Caco-2 (cell line): ENCODE results near the gene SEMA6D. TPM values are rescaled to one million over a fixed set of nuclear protein-coding genes. Genes with fewer than 3 reads are reported as not detected.

Experiments used
- BruUV-seq: library from RNA; stranded (reverse); fragments of 400-500 nt; replicated peaks from 2 replicates; lab custom pipeline; 2021; lab: Mats Ljungman, UMichigan
- CTCF ChIA-PET: fragments of 300-600 bp; sonication (Branson Sonifier 250); formaldehyde crosslinking; loops from one replicate; lab custom pipeline; 2022; ENCODE audit warnings: antibody characterized with exemption; lab: Charles Lee
- POLR2A ChIA-PET: fragments of 300-600 bp; sonication (Branson Sonifier 250); formaldehyde crosslinking; loops from one replicate; lab custom pipeline; 2022; ENCODE audit warnings: antibody characterized with exemption; lab: Charles Lee
- DNase-seq, 2 experiments: peaks; one replicate each; pipeline versions ENCODE4 v3.0.0 to v3.0.0-alpha.2; 2020 to 2022
- H3K27me3 ChIP-seq: replicated peaks from 2 replicates; pipeline ENCODE4 v1.6.0; 2011; ENCODE audit warnings: low read length; ENCODE audit not compliant: control insufficient read depth, insufficient read depth
- H3K36me3 ChIP-seq: 2 replicates; pipeline ENCODE4 v1.5.1; 2011; ENCODE audit warnings: low read length; ENCODE audit not compliant: control insufficient read depth, insufficient read depth
- H3K4me1 ChIP-seq: fragments of 250-450 bp; sonication (Bioruptor Pico); 2 replicates; pipeline ENCODE4 v1.5.1; 2020; ENCODE audit warnings: mild to moderate bottlenecking
- H3K4me3 ChIP-seq: 2 replicates; pipeline ENCODE4 v1.5.1; 2011; ENCODE audit warnings: low read depth, mild to moderate bottlenecking, control low read depth, low read length
- H3K9me3 ChIP-seq: fragments of 250-450 bp; sonication (Bioruptor Pico); 2 replicates; pipeline ENCODE4 v1.5.1; 2020; ENCODE audit warnings: mild to moderate bottlenecking, moderate library complexity
- H3K27ac Mint-ChIP-seq: one replicate; pipeline ENCODE4 v1.8.0; 2022; ENCODE audit warnings: mixed read lengths; ENCODE audit not compliant: unreplicated experiment
- H3K27me3 Mint-ChIP-seq: one replicate; pipeline ENCODE4 v1.8.0; 2022; ENCODE audit warnings: mixed read lengths; ENCODE audit not compliant: insufficient read depth, unreplicated experiment
- H3K36me3 Mint-ChIP-seq: one replicate; pipeline ENCODE4 v1.8.0; 2022; ENCODE audit warnings: mild to moderate bottlenecking, mixed read lengths; ENCODE audit not compliant: insufficient read depth, unreplicated experiment
- H3K4me1 Mint-ChIP-seq: one replicate; pipeline ENCODE4 v1.8.0; 2022; ENCODE audit warnings: low read depth, mixed read lengths; ENCODE audit not compliant: unreplicated experiment
- H3K4me3 Mint-ChIP-seq: one replicate; pipeline ENCODE4 v1.8.0; 2022; ENCODE audit warnings: mild to moderate bottlenecking, moderate library complexity, mixed read lengths; ENCODE audit not compliant: unreplicated experiment
- H3K9me3 Mint-ChIP-seq: one replicate; pipeline ENCODE4 v1.8.0; 2022; ENCODE audit warnings: mixed read lengths; ENCODE audit not compliant: unreplicated experiment
- intact Hi-C: fragments of 100-400 bp; cut with micrococcal nuclease; formaldehyde crosslinking; loops from one replicate; pipeline ENCODE4 v1.10.0; 2022; ENCODE audit not compliant: unreplicated experiment
- total RNA-seq: library from RNA; stranded (reverse); gene quantifications from 2 replicates; pipeline ENCODE4 v1.2.3, GENCODE V29; 2022
- TF ChIP-seq, protein P1 (sequence below), 2 experiments: fragments of 200-600 bp in 1 of 2; IDR thresholded peaks; 1 replicate in 1 of 2; 2 replicates in 1 of 2; pipeline versions ENCODE4 v1.5.1 to v1.8.0; 2011 to 2022; ENCODE audit warnings: antibody characterized with exemption in 1 of 2, control low read depth in 1 of 2, inconsistent platforms in 1 of 2, low read depth in 1 of 2, low read length in 1 of 2, mild to moderate bottlenecking in 1 of 2, moderate library complexity in 1 of 2; ENCODE audit not compliant: insufficient read depth in 1 of 2, severe bottlenecking in 1 of 2, unreplicated experiment in 1 of 2

The SEMA6D gene
- total RNA-seq, 1 experiment from 2014 or later, result 0.18 TPM

DNA sequence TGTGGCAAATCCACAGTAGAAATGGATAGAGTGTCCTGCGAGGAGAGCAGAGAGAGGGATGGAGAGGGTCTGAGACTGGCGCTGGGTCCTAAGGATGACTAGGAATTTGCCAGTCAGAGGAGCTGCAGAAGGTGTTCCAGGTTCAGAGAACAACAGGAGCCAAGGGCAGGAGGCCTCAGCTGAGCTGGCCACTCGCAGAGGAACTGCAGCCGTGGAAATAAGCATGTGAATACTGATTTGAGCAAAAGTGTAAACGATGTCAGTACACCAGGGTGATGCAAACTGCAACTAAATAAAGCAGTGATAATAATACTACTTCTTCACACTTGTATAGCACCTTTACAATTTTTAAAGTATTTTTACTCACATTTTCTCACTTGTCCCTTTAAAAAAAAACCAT, 24.6 kb downstream of the SEMA6D start:
- no TSS peak for BruUV-seq
- no peak overlapping the region for H3K4me3 Mint-ChIP-seq
- CTCF ChIA-PET, result no interaction called here
- DNase-seq, result no peak
- H3K27ac Mint-ChIP-seq, result no peak overlapping the region
- H3K27me3 Mint-ChIP-seq, result no peaks in the 10 kb centered on the region
- no peaks in the 10 kb centered on the region for H3K9me3 Mint-ChIP-seq
- Histone ChIP-seq H3K27me3 (no peaks in the 10 kb centered on the region), H3K4me1 (peaks cover 5% of the 10 kb centered on the region; the same call in 1 of the 2 replicates), H3K4me3 (no peak overlapping the region), H3K36me3 (no peaks in the 10 kb centered on the region), H3K9me3 (no peaks in the 10 kb centered on the region)
- H3K36me3 Mint-ChIP-seq, result no peaks in the 10 kb centered on the region
- intact Hi-C loops, result no loop called here
- no peaks in the 10 kb centered on the region for H3K4me1 Mint-ChIP-seq
- TF ChIP-seq, protein P1, sequence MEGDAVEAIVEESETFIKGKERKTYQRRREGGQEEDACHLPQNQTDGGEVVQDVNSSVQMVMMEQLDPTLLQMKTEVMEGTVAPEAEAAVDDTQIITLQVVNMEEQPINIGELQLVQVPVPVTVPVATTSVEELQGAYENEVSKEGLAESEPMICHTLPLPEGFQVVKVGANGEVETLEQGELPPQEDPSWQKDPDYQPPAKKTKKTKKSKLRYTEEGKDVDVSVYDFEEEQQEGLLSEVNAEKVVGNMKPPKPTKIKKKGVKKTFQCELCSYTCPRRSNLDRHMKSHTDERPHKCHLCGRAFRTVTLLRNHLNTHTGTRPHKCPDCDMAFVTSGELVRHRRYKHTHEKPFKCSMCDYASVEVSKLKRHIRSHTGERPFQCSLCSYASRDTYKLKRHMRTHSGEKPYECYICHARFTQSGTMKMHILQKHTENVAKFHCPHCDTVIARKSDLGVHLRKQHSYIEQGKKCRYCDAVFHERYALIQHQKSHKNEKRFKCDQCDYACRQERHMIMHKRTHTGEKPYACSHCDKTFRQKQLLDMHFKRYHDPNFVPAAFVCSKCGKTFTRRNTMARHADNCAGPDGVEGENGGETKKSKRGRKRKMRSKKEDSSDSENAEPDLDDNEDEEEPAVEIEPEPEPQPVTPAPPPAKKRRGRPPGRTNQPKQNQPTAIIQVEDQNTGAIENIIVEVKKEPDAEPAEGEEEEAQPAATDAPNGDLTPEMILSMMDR (IDR thresholded peaks at IDR 0.05; ENCODE audit: insufficient read depth in 1 of 2, low read depth in 1 of 2, low read length in 1 of 2, severe bottlenecking in 1 of 2, unreplicated experiment in 1 of 2), result no peak
- POLR2A ChIA-PET, result no interaction called here

DNA sequence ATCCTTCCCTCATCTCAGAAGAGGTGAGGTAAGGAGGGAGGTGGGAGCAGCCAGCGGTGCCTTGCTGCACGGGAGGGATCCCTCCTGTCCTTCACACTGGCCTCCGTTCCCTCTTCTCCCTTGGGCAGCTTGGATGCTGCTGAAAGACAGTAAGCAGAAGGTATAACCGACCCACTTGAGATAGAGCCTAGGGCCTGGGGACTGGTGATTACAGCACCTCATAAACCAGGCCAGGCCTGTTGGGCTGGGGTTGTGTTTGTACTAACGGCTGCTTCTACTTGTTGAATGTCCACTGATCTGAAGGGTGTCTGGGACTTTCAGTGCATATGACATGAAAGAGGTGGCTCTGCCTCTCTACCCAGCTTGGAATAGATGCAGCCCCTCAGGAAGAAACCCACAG, 25.0 kb downstream of the SEMA6D start:
- no peaks in the 10 kb centered on the region for H3K4me1 Mint-ChIP-seq
- intact Hi-C loops, result no loop called here
- no peak overlapping the region for H3K27ac Mint-ChIP-seq
- no TSS peak for BruUV-seq
- no peak overlapping the region for H3K4me3 Mint-ChIP-seq
- CTCF ChIA-PET, result no interaction called here
- no peaks in the 10 kb centered on the region for H3K27me3 Mint-ChIP-seq
- POLR2A ChIA-PET, result no interaction called here
- peaks cover 5% of the 10 kb centered on the region; the same call in 1 of the 2 replicates for H3K4me1 ChIP-seq
- H3K4me3 ChIP-seq, result no peak overlapping the region
- H3K36me3 Mint-ChIP-seq, result no peaks in the 10 kb centered on the region
- no peaks in the 10 kb centered on the region for H3K9me3 ChIP-seq
- TF ChIP-seq, protein P1 (IDR thresholded peaks at IDR 0.05; ENCODE audit: insufficient read depth in 1 of 2, low read depth in 1 of 2, low read length in 1 of 2, severe bottlenecking in 1 of 2, unreplicated experiment in 1 of 2), result no peak
- H3K36me3 ChIP-seq, result no peaks in the 10 kb centered on the region
- H3K27me3 ChIP-seq, result no peaks in the 10 kb centered on the region
- no peak for DNase-seq
- no peaks in the 10 kb centered on the region for H3K9me3 Mint-ChIP-seq

- ChIA-PET CTCF (no interaction called here), POLR2A (no interaction called here)
- H3K36me3 ChIP-seq, result no peaks in the 10 kb centered on the region
- peaks cover 5% of the 10 kb centered on the region; the same call in 1 of the 2 replicates for H3K4me1 ChIP-seq
- intact Hi-C loops, result no loop called here
- Mint-ChIP-seq H3K36me3 (no peaks in the 10 kb centered on the region), H3K4me1 (no peaks in the 10 kb centered on the region), H3K27ac (no peak overlapping the region), H3K9me3 (no peaks in the 10 kb centered on the region), H3K27me3 (no peaks in the 10 kb centered on the region), H3K4me3 (no peak overlapping the region)
- H3K9me3 ChIP-seq, result no peaks in the 10 kb centered on the region
- H3K4me3 ChIP-seq, result no peak overlapping the region
- H3K27me3 ChIP-seq, result no peaks in the 10 kb centered on the region
- TF ChIP-seq, protein P1 (IDR thresholded peaks at IDR 0.05; ENCODE audit: insufficient read depth in 1 of 2, low read depth in 1 of 2, low read length in 1 of 2, severe bottlenecking in 1 of 2, unreplicated experiment in 1 of 2), result no peak
- BruUV-seq, result no TSS peak
- no peak for DNase-seq
Observed at GRCh38 chr15:47742742-47743141, 25.4 kb downstream of the SEMA6D start.
